K562 (cell line): ENCODE results near the gene DPH5. TPM values are rescaled to one million over a fixed set of nuclear protein-coding genes. Genes with fewer than 3 reads are reported as not detected.
A peak's percentile ranks its signal among the peaks of the same experiment; 100 is the strongest.

Experiments
- CCAR2 ChIP-seq: fragments of 200-400 bp; formaldehyde crosslinking; IDR thresholded peaks from 2 replicates; pipeline ENCODE4 v1.6.1; 2017; ENCODE audit warnings: mild to moderate bottlenecking, low read depth, low read length
- EP400 ChIP-seq: fragments of 450-650 bp; IDR thresholded peaks from 2 replicates; pipeline ENCODE4 v1.6.1; 2017; ENCODE audit warnings: antibody characterized with exemption, mild to moderate bottlenecking, moderate library complexity
- GTF2E2 ChIP-seq: fragments of 200-800 bp; sonication (Bioruptor generic); IDR thresholded peaks from 2 replicates; pipeline ENCODE4 v1.6.1; 2016; ENCODE audit warnings: missing genetic modification characterization, missing compliant biosample characterization
- HMG20A ChIP-seq: fragments of 450-650 bp; formaldehyde crosslinking; conservative IDR thresholded peaks from 2 replicates; pipeline ENCODE4 v1.4.0; 2020; ENCODE audit warnings: mild to moderate bottlenecking, mixed read lengths
- MGA ChIP-seq: fragments of 450-650 bp; IDR thresholded peaks from 2 replicates; pipeline ENCODE4 v1.6.1; 2016; ENCODE audit warnings: mild to moderate bottlenecking, moderate library complexity
- NBN ChIP-seq: fragments of 450-650 bp; IDR thresholded peaks from 2 replicates; pipeline ENCODE4 v1.6.1; 2016; ENCODE audit warnings: low read depth, mild to moderate bottlenecking
- RBBP5 ChIP-seq: fragments of 200-600 bp; sonication (generic); IDR thresholded peaks from 2 replicates; pipeline ENCODE4 v1.6.1; 2012; ENCODE audit warnings: borderline replicate concordance, mild to moderate bottlenecking, low read length, control low read depth, inconsistent platforms; ENCODE audit not compliant: insufficient read depth, poor library complexity, severe bottlenecking
- SETDB1 ChIP-seq: IDR thresholded peaks from one replicate; pipeline ENCODE4 v1.6.1; 2012; ENCODE audit warnings: low read length, control low read depth, inconsistent platforms
- ZC3H4 ChIP-seq: sonication (generic); formaldehyde crosslinking; IDR thresholded peaks from 2 replicates; pipeline ENCODE4 v1.9.0; 2021; ENCODE audit warnings: missing genetic modification reagents, borderline replicate concordance
- ZKSCAN1 ChIP-seq: fragments of 150-350 bp; IDR thresholded peaks from 2 replicates; pipeline ENCODE4 v1.6.1; 2016; ENCODE audit warnings: low read depth, low read length
- ZNF224 ChIP-seq: sonication (generic); formaldehyde crosslinking; IDR thresholded peaks from 2 replicates; pipeline ENCODE4 v1.8.0; 2022; ENCODE audit warnings: mild to moderate bottlenecking, missing genetic modification reagents
- ZNF316 ChIP-seq: fragments of 450-650 bp; IDR thresholded peaks from 2 replicates; pipeline ENCODE4 v1.6.1; 2016
- polyA plus RNA-seq, 8 experiments: library from polyadenylated mRNA; depleted of rRNA in 4 of 8; stranded (reverse) in 5 of 8; unstranded in 3 of 8; fragments of >200 nt; fragmentation: Nextera tagmentation in 2 of 8; fragmentation: Illumina TruSeq in 1 of 8; extraction: Ambion mirVana in 2 of 8; extraction: Trizol in 1 of 8; gene quantifications; 2 replicates each; pipeline versions ENCODE4 v1.2.1 to v1.2.3, GENCODE V29; 2011 to 2014; ENCODE audit warnings: inconsistent platforms in 1 of 8, missing spikeins in 1 of 8
- total RNA-seq, 7 experiments: library from RNA; depleted of rRNA in 6 of 7; stranded (reverse); fragments of >200 nt in 6 of 7; fragmentation: Illumina TruSeq in 2 of 7; extraction: Trizol in 2 of 7; gene quantifications; 2 replicates each; pipeline versions ENCODE4 v1.2.1 to v1.2.3, GENCODE V29; 2011 to 2021; ENCODE audit warnings: low replicate concordance in 1 of 7
- TF ChIP-seq, protein P1 (sequence below): fragments of 250-450 bp; sonication (Bioruptor Pico); IDR thresholded peaks from 2 replicates; pipeline ENCODE4 v1.5.0; 2021
- TF ChIP-seq, protein P2 (sequence below): conservative IDR thresholded peaks from 2 replicates; pipeline ENCODE4 v1.6.1; 2011; ENCODE audit warnings: low read depth, mild to moderate bottlenecking, low read length; ENCODE audit not compliant: control insufficient read depth
- TF ChIP-seq, protein P3 (sequence below): fragments of 450-650 bp; formaldehyde crosslinking; IDR thresholded peaks from 2 replicates; pipeline ENCODE4 v1.4.0; 2020; ENCODE audit warnings: mild to moderate bottlenecking, moderate library complexity

Gene DPH5
- total and polyA plus RNA-seq, 9 of the 15 experiments (the other 6 are each of a cell fraction or from before 2014, with no cell fraction given): 37.6 to 159 (median 89.7) TPM

DNA sequence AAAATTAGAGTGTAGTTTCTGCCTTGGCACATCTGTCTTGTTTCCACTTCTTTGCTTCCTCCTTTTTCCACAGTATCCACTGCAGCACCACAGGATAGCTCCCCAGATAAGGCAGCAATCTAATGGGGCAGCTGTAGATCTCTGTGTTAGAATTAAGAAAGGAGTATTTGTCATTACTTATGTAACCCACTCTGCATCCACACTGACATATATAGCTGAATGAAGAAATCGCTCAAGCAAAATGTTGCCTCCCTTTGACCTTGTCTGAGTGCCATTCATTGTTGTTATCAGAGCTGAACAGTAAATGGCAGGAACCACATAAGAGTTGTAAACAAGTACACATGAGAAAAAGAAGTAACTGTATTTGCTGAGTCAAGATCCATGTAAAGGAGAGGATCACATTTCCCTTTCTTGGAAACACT lies 45.9 kb upstream of the DPH5 start (continued):
- TF ChIP-seq, protein P1, sequence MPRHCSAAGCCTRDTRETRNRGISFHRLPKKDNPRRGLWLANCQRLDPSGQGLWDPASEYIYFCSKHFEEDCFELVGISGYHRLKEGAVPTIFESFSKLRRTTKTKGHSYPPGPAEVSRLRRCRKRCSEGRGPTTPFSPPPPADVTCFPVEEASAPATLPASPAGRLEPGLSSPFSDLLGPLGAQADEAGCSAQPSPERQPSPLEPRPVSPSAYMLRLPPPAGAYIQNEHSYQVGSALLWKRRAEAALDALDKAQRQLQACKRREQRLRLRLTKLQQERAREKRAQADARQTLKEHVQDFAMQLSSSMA (CRISPR knock-in tag): no peak
- no peak for TF ChIP-seq GTF2E2
- TF ChIP-seq ZNF224: no peak
- no peak for TF ChIP-seq SETDB1
- no peak for TF ChIP-seq ZC3H4 (CRISPR knock-in tag)
- TF ChIP-seq MGA: no peak
- peak; percentile 71 for TF ChIP-seq NBN
- TF ChIP-seq ZKSCAN1: no peak
- no peak for TF ChIP-seq HMG20A (CRISPR knock-in tag)
- TF ChIP-seq, protein P2, sequence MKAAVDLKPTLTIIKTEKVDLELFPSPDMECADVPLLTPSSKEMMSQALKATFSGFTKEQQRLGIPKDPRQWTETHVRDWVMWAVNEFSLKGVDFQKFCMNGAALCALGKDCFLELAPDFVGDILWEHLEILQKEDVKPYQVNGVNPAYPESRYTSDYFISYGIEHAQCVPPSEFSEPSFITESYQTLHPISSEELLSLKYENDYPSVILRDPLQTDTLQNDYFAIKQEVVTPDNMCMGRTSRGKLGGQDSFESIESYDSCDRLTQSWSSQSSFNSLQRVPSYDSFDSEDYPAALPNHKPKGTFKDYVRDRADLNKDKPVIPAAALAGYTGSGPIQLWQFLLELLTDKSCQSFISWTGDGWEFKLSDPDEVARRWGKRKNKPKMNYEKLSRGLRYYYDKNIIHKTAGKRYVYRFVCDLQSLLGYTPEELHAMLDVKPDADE: no peak
- TF ChIP-seq EP400: no peak
- TF ChIP-seq RBBP5: no peak
- TF ChIP-seq, protein P3, sequence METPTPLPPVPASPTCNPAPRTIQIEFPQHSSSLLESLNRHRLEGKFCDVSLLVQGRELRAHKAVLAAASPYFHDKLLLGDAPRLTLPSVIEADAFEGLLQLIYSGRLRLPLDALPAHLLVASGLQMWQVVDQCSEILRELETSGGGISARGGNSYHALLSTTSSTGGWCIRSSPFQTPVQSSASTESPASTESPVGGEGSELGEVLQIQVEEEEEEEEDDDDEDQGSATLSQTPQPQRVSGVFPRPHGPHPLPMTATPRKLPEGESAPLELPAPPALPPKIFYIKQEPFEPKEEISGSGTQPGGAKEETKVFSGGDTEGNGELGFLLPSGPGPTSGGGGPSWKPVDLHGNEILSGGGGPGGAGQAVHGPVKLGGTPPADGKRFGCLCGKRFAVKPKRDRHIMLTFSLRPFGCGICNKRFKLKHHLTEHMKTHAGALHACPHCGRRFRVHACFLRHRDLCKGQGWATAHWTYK (CRISPR knock-in tag): peak; percentile 36; the same call in 1 of the 2 replicates
- no peak for TF ChIP-seq CCAR2
- peak; percentile 96 for TF ChIP-seq ZNF316
